PC-9 (cell line): ENCODE results near the gene ECSIT. TPM values are rescaled to one million over a fixed set of nuclear protein-coding genes. Genes with fewer than 3 reads are reported as not detected.
"Not testable (repeated sequence)": the region's sequence is repeated elsewhere in the genome, so short reads cannot be mapped to it uniquely, and the experiment has no call there.

Source experiments
- BruUV-seq: library from RNA; stranded (reverse); fragments of 400-500 nt; replicated peaks from 2 replicates; lab custom pipeline; 2021; lab: Mats Ljungman, UMichigan
- CTCF ChIA-PET: fragments of 300-600 bp; sonication (Branson Sonifier 250); formaldehyde crosslinking; loops from one replicate; lab custom pipeline; 2022; ENCODE audit warnings: antibody characterized with exemption; lab: Charles Lee
- POLR2A ChIA-PET: fragments of 300-600 bp; sonication (Branson Sonifier 250); formaldehyde crosslinking; loops from one replicate; lab custom pipeline; 2022; ENCODE audit warnings: antibody characterized with exemption; ENCODE audit not compliant: unreplicated experiment; lab: Charles Lee
- DNase-seq, 2 experiments: peaks; one replicate each; pipeline versions ENCODE4 v3.0.0 to v3.0.0-alpha.2; 2015 to 2022; ENCODE audit warnings: mixed read lengths in 1 of 2
- H2AFZ ChIP-seq: fragments of 200-600 bp; sonication (generic); 2 replicates; pipeline ENCODE4 v1.8.1; 2017; ENCODE audit warnings: antibody characterized with exemption
- H3F3A ChIP-seq: fragments of 200-600 bp; sonication (generic); 2 replicates; pipeline ENCODE4 v1.8.1; 2017; ENCODE audit warnings: antibody characterized with exemption, mild to moderate bottlenecking, low read depth; ENCODE audit not compliant: insufficient read depth
- H3K27ac ChIP-seq: fragments of 200-600 bp; sonication (generic); 2 replicates; pipeline ENCODE4 v1.6.1; 2016; ENCODE audit warnings: mixed run types
- H3K27me3 ChIP-seq: fragments of 200-600 bp; sonication (generic); 2 replicates; pipeline ENCODE4 v1.6.1; 2016; ENCODE audit warnings: low read depth, mixed run types; ENCODE audit not compliant: insufficient read depth
- H3K36me3 ChIP-seq: fragments of 200-600 bp; sonication (generic); 2 replicates; pipeline ENCODE4 v1.6.1; 2016; ENCODE audit warnings: low read depth, mixed run types
- H3K4me1 ChIP-seq: fragments of 200-600 bp; sonication (generic); replicated peaks from 2 replicates; pipeline ENCODE4 v1.6.1; 2016; ENCODE audit warnings: mixed run types; ENCODE audit not compliant: insufficient read depth
- H3K4me2 ChIP-seq: fragments of 200-600 bp; sonication (generic); 2 replicates; pipeline ENCODE4 v1.6.1; 2017; ENCODE audit warnings: mixed run types
- H3K4me3 ChIP-seq: fragments of 200-600 bp; sonication (generic); 2 replicates; pipeline ENCODE4 v1.6.1; 2016; ENCODE audit warnings: mixed run types
- H3K79me2 ChIP-seq: fragments of 200-600 bp; sonication (generic); 2 replicates; pipeline ENCODE4 v1.6.1; 2017; ENCODE audit warnings: low read depth, mixed run types
- H3K9me2 ChIP-seq: fragments of 200-600 bp; sonication (generic); 2 replicates; pipeline ENCODE4 v1.8.1; 2017; ENCODE audit warnings: mild to moderate bottlenecking; ENCODE audit not compliant: insufficient read depth
- H3K9me3 ChIP-seq: fragments of 200-600 bp; sonication (generic); 2 replicates; pipeline ENCODE4 v1.8.1; 2016; ENCODE audit warnings: low read depth; ENCODE audit not compliant: insufficient read depth
- H4K20me1 ChIP-seq: fragments of 200-600 bp; sonication (generic); 2 replicates; pipeline ENCODE4 v1.8.1; 2017; ENCODE audit not compliant: insufficient read depth
- CTCF ChIP-seq: fragments of 200-600 bp; sonication (generic); conservative IDR thresholded peaks from 2 replicates; pipeline ENCODE4 v1.6.1; 2017; ENCODE audit warnings: mixed run types, antibody characterized with exemption, mild to moderate bottlenecking, moderate library complexity
- EZH2 ChIP-seq: fragments of 200-600 bp; sonication (generic); IDR thresholded peaks from 2 replicates; pipeline ENCODE4 v1.8.0; 2017; ENCODE audit warnings: antibody characterized with exemption, low read depth
- intact Hi-C: fragments of 100-400 bp; cut with micrococcal nuclease; formaldehyde crosslinking; loops from one replicate; pipeline ENCODE4 v1.10.0; 2022; ENCODE audit not compliant: unreplicated experiment
- total RNA-seq: library from RNA; stranded (reverse); gene quantifications from 2 replicates; pipeline ENCODE4 v1.2.3, GENCODE V29; 2021

Gene ECSIT
- total RNA-seq, 1 experiment from 2014 or later: 42.4 TPM

GRCh38 chr19:11576227-11576626, 47.3 kb upstream of the ECSIT start:
- no peak for DNase-seq
- Histone ChIP-seq H3K4me1 (no peaks in the 10 kb centered on the region), H3F3A (no peaks in the 10 kb centered on the region; the same call in 1 of the 2 replicates), H3K9me3 (no peaks in the 10 kb centered on the region), H2AFZ (no peak overlapping the region), H3K36me3 (no peaks in the 10 kb centered on the region), H3K9me2 (no peaks in the 10 kb centered on the region), H3K27me3 (no peaks in the 10 kb centered on the region), H3K4me3 (no peak overlapping the region), H4K20me1 (no peaks in the 10 kb centered on the region), H3K27ac (no peak overlapping the region), H3K4me2 (no peak overlapping the region), H3K79me2 (no peaks in the 10 kb centered on the region)
- POLR2A ChIA-PET: no interaction called here
- no peak for TF ChIP-seq EZH2
- no peak for TF ChIP-seq CTCF
- BruUV-seq: no TSS peak
- CTCF ChIA-PET: no interaction called here
- intact Hi-C loops: no loop called here

DNA sequence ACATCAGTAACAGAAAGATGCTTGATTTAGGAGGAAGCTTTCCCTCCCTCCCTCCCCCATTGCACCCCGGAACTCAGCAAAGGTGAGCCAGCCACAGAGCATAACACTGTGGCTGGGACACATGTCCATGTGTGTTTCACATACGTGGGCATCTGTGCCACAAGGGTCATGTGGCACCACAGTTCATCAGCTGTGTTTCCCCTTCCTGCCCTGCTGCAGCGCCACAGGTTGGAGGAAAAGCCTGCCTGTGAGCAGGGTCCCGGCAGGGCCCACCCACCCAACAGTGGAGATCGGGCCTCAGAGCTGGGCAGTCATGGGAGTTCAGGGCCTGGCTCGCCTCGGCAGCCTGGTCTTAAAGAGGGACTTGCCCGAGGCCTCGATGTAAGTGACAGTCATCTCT, 45.8 kb upstream of the ECSIT start:
- H3K79me2 ChIP-seq: no peaks in the 10 kb centered on the region
- no peaks in the 10 kb centered on the region for H3K9me2 ChIP-seq
- no peaks in the 10 kb centered on the region for H3K9me3 ChIP-seq
- no peak overlapping the region for H3K4me2 ChIP-seq
- no peaks in the 10 kb centered on the region for H3K4me1 ChIP-seq
- ChIA-PET CTCF (no interaction called here), POLR2A (no interaction called here)
- H4K20me1 ChIP-seq: no peaks in the 10 kb centered on the region
- BruUV-seq: no TSS peak
- TF ChIP-seq CTCF (no peak), EZH2 (no peak)
- no peaks in the 10 kb centered on the region for H3K36me3 ChIP-seq
- no peak overlapping the region for H3K4me3 ChIP-seq
- H3K27ac ChIP-seq: no peak overlapping the region
- DNase-seq: no peak
- intact Hi-C loops: no loop called here
- H3F3A ChIP-seq: 0 out of 2 replicates have a peak, but pooled peaks cover 5% of the 10 kb centered on the region
- H2AFZ ChIP-seq: no peak overlapping the region
- no peaks in the 10 kb centered on the region for H3K27me3 ChIP-seq

DNA sequence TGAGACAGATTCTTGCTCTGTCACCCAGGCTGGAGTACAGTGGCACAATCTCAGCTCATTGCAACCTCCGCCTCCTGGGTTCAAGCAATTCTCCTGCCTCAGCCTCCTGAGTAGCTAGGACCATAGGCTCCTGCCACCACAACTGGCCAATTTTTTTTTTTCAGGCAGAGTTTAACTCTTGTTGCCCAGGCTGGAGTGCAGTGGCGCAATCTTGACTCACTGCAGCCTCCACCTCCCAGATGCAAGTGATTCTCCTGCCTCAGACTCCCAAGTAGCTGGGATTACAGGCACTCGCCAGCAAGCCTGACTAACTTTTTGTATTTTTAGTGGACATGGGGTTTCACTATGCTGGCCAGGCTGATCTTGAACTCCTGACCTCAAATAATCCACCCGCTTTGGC, 44.8 kb upstream of the ECSIT start:
- H2AFZ ChIP-seq, BruUV-seq, DNase-seq, H3K79me2 ChIP-seq, H3K27ac ChIP-seq, H3F3A ChIP-seq, POLR2A ChIA-PET, H3K4me2 ChIP-seq, H3K27me3 ChIP-seq, H4K20me1 ChIP-seq, H3K4me3 ChIP-seq, H3K9me3 ChIP-seq, H3K36me3 ChIP-seq, intact Hi-C loops, H3K4me1 ChIP-seq, H3K9me2 ChIP-seq, CTCF ChIA-PET: not testable (repeated sequence)

DNA sequence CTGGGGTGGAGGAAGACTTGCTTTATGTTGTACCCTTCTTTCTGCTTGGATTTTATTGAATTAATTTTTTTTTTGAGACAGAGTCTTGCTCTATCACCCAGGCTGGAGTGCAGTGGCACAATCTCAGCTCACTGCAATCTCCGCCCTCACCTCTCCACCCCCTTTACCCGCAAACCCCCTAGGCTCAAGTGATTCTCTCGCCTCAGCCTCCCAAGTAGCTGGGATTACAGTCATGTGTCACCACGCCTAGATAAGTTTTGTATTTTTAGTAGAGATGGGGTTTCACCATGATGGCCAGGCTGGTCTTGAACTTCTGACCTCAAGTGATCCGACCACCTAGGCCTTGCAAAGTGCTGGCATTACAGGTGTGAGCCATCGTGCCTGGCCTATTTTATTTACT, 44.4 kb upstream of the ECSIT start:
- H2AFZ ChIP-seq, BruUV-seq, H3K27me3 ChIP-seq, H3K27ac ChIP-seq, H3K79me2 ChIP-seq, H4K20me1 ChIP-seq, H3K36me3 ChIP-seq, CTCF ChIA-PET, H3K4me1 ChIP-seq, intact Hi-C loops, H3K4me3 ChIP-seq, H3K9me3 ChIP-seq, H3K4me2 ChIP-seq, H3F3A ChIP-seq, DNase-seq, H3K9me2 ChIP-seq, POLR2A ChIA-PET: not testable (repeated sequence)
